H9 (cell line): ENCODE measurements around the gene CCDC190. TPM values are rescaled to one million over a fixed set of nuclear protein-coding genes. Genes with fewer than 3 reads are reported as not detected.

Experiments
- DNase-seq: peaks from one replicate; pipeline ENCODE4 v3.0.0-alpha.2; 2017
- H2AFZ ChIP-seq: one replicate; pipeline ENCODE4 v1.6.1; 2013; ENCODE audit warnings: mild to moderate bottlenecking, low read length, control low read depth, moderate library complexity
- H2AK5ac ChIP-seq: 2 replicates; pipeline ENCODE4 v1.6.1; 2013; ENCODE audit warnings: low read length, control low read depth, mixed read lengths; ENCODE audit not compliant: insufficient read length
- H2BK120ac ChIP-seq: one replicate; pipeline ENCODE4 v1.6.1; 2013; ENCODE audit warnings: low read depth, mild to moderate bottlenecking, low read length, control low read depth, inconsistent platforms; ENCODE audit not compliant: poor library complexity, severe bottlenecking
- H2BK12ac ChIP-seq: 2 replicates; pipeline ENCODE4 v1.6.1; 2013; ENCODE audit warnings: low read length, control low read depth, mixed read lengths, low read depth; ENCODE audit not compliant: insufficient read length
- H2BK15ac ChIP-seq: 2 replicates; pipeline ENCODE4 v1.6.1; 2013; ENCODE audit warnings: low read depth, low read length, control low read depth
- H2BK20ac ChIP-seq: one replicate; pipeline ENCODE4 v1.6.1; 2013; ENCODE audit warnings: low read depth, mild to moderate bottlenecking, low read length, control low read depth, inconsistent platforms; ENCODE audit not compliant: poor library complexity, severe bottlenecking
- H2BK5ac ChIP-seq: 2 replicates; pipeline ENCODE4 v1.6.1; 2013; ENCODE audit warnings: low read length, control low read depth, mixed read lengths; ENCODE audit not compliant: insufficient read length
- H3K14ac ChIP-seq: 2 replicates; pipeline ENCODE4 v1.6.1; 2013; ENCODE audit warnings: low read length, control low read depth; ENCODE audit not compliant: insufficient read depth
- H3K18ac ChIP-seq: 2 replicates; pipeline ENCODE4 v1.6.1; 2013; ENCODE audit warnings: low read depth, mild to moderate bottlenecking, mixed read lengths, low read length, control low read depth; ENCODE audit not compliant: insufficient read length
- H3K23ac ChIP-seq: 2 replicates; pipeline ENCODE4 v1.6.1; 2013; ENCODE audit warnings: low read length, control low read depth, mixed read lengths, low read depth; ENCODE audit not compliant: insufficient read length
- H3K23me2 ChIP-seq: 2 replicates; pipeline ENCODE4 v1.6.1; 2013; ENCODE audit warnings: low read depth, mild to moderate bottlenecking, mixed read lengths, low read length, control low read depth; ENCODE audit not compliant: insufficient read length, poor library complexity, severe bottlenecking
- H3K27ac ChIP-seq: 2 replicates; pipeline ENCODE4 v1.5.1; 2013; ENCODE audit warnings: low read length, control low read depth, mixed read lengths, low read depth; ENCODE audit not compliant: insufficient read length
- H3K27me3 ChIP-seq: 2 replicates; pipeline ENCODE4 v1.6.1; 2013; ENCODE audit warnings: low read length, control low read depth, inconsistent platforms; ENCODE audit not compliant: insufficient read depth
- H3K4ac ChIP-seq: 2 replicates; pipeline ENCODE4 v1.6.1; 2013; ENCODE audit warnings: low read depth, mild to moderate bottlenecking, control low read depth, inconsistent platforms, low read length, moderate library complexity
- H3K4me1 ChIP-seq: 2 replicates; pipeline ENCODE4 v1.6.1; 2013; ENCODE audit warnings: low read length, control low read depth, inconsistent platforms; ENCODE audit not compliant: insufficient read depth
- H3K4me2 ChIP-seq: 2 replicates; pipeline ENCODE4 v1.6.1; 2013; ENCODE audit warnings: low read length, control low read depth, mixed read lengths; ENCODE audit not compliant: insufficient read length, insufficient read depth
- H3K56ac ChIP-seq: 2 replicates; pipeline ENCODE4 v1.6.1; 2013; ENCODE audit warnings: low read depth, mild to moderate bottlenecking, mixed read lengths, low read length, control low read depth; ENCODE audit not compliant: insufficient read length
- H3K79me1 ChIP-seq: 2 replicates; pipeline ENCODE4 v1.6.1; 2013; ENCODE audit warnings: low read depth, mild to moderate bottlenecking, moderate library complexity, low read length, control low read depth, inconsistent platforms; ENCODE audit not compliant: insufficient read depth, poor library complexity, severe bottlenecking
- H3K79me2 ChIP-seq: 2 replicates; pipeline ENCODE4 v1.6.1; 2013; ENCODE audit warnings: low read length, control low read depth, inconsistent platforms; ENCODE audit not compliant: insufficient read depth
- H3K9ac ChIP-seq: 2 replicates; pipeline ENCODE4 v1.6.1; 2013; ENCODE audit warnings: low read length, control low read depth, mixed read lengths; ENCODE audit not compliant: insufficient read length; ENCODE audit errors: extremely low read depth
- H3K9me3 ChIP-seq: one replicate; pipeline ENCODE4 v1.6.1; 2013; ENCODE audit warnings: low read depth, low read length, inconsistent platforms; ENCODE audit not compliant: control insufficient read depth
- H3T11ph ChIP-seq: one replicate; pipeline ENCODE4 v1.6.1; 2013; ENCODE audit warnings: mild to moderate bottlenecking, low read length, control low read depth, inconsistent platforms
- H4K20me1 ChIP-seq: one replicate; pipeline ENCODE4 v1.6.1; 2013; ENCODE audit not compliant: control insufficient read depth, insufficient read length, insufficient read depth
- H4K5ac ChIP-seq: 2 replicates; pipeline ENCODE4 v1.6.1; 2013; ENCODE audit warnings: low read depth, mild to moderate bottlenecking, mixed read lengths, low read length, control low read depth; ENCODE audit not compliant: insufficient read length
- H4K8ac ChIP-seq: replicated peaks from 2 replicates; pipeline ENCODE4 v1.6.1; 2013; ENCODE audit warnings: low read length, control low read depth, mixed read lengths, low read depth; ENCODE audit not compliant: insufficient read length
- H4K91ac ChIP-seq: 2 replicates; pipeline ENCODE4 v1.6.1; 2013; ENCODE audit warnings: low read depth, mild to moderate bottlenecking, moderate library complexity, mixed read lengths, low read length, control low read depth; ENCODE audit not compliant: insufficient read length
- H3K27ac Mint-ChIP-seq, 3 experiments: 2 replicates in 2 of 3; 3 replicates in 1 of 3; pipeline ENCODE4 v1.8.0; 2020 to 2021; ENCODE audit warnings: mixed read lengths in 3 of 3, mild to moderate bottlenecking in 1 of 3, moderate library complexity in 1 of 3
- H3K27me3 Mint-ChIP-seq: 2 replicates; pipeline ENCODE4 v1.8.0; 2021; ENCODE audit warnings: low read depth, mild to moderate bottlenecking, moderate library complexity, mixed read lengths
- H3K36me3 Mint-ChIP-seq, 3 experiments: 2 replicates in 2 of 3; 3 replicates in 1 of 3; pipeline ENCODE4 v1.8.0; 2020 to 2021; ENCODE audit warnings: low read depth in 3 of 3, mixed read lengths in 3 of 3; ENCODE audit not compliant: insufficient read depth in 1 of 3
- H3K4me1 Mint-ChIP-seq, 2 experiments: 2 replicates each; pipeline ENCODE4 v1.8.0; 2020; ENCODE audit warnings: mixed read lengths in 2 of 2
- H3K4me3 Mint-ChIP-seq, 2 experiments: 2 replicates in 1 of 2; 3 replicates in 1 of 2; pipeline ENCODE4 v1.8.0; 2020 to 2021; ENCODE audit warnings: mild to moderate bottlenecking in 2 of 2, mixed read lengths in 2 of 2, moderate library complexity in 1 of 2
- H3K9me3 Mint-ChIP-seq, 2 experiments: 2 replicates in 1 of 2; 3 replicates in 1 of 2; pipeline ENCODE4 v1.8.0; 2020; ENCODE audit warnings: mild to moderate bottlenecking in 2 of 2, mixed read lengths in 2 of 2, moderate library complexity in 1 of 2
- WGBS: extraction: QIAGEN DNeasy Blood & Tissue Kit; methylation state at CpG from one replicate; pipeline ENCODE4 v1.1.7; 2013; ENCODE audit warnings: missing lambda C conversion rate, low lambda C conversion rate, mixed read lengths; ENCODE audit not compliant: insufficient read length; ENCODE audit errors: extremely low coverage; 5-methylcytosine and 5-hydroxymethylcytosine counted together
- total RNA-seq: library from RNA; stranded (reverse); gene quantifications from 2 replicates; pipeline ENCODE4 v1.2.1, GENCODE V29; 2021
- TF ChIP-seq, protein P1 (sequence below): fragments of 200-600 bp; sonication (generic); conservative IDR thresholded peaks from 3 replicates; pipeline ENCODE4 v1.8.0; 2021; ENCODE audit warnings: antibody characterized with exemption, mild to moderate bottlenecking

Gene CCDC190
- total RNA-seq, 1 experiment from 2014 or later: not detected

GRCh38 chr1:162886705-162887104, 25.7 kb upstream of the CCDC190 start:
- H3K4me2 ChIP-seq: no peak overlapping the region
- no peak overlapping the region for H2BK20ac ChIP-seq
- H3T11ph ChIP-seq: no peak overlapping the region
- no peak overlapping the region for H3K14ac ChIP-seq
- H4K8ac ChIP-seq: no peak overlapping the region
- no peak overlapping the region for H3K9ac ChIP-seq
- H3K4me1 ChIP-seq: peaks cover 4% of the 10 kb centered on the region; the same call in 1 of the 2 replicates
- no peaks in the 10 kb centered on the region for H3K27me3 Mint-ChIP-seq
- H4K91ac ChIP-seq: no peak overlapping the region
- H4K5ac ChIP-seq: no peak overlapping the region
- H3K23ac ChIP-seq: no peak overlapping the region
- no peak overlapping the region for H3K4me3 Mint-ChIP-seq
- no peaks in the 10 kb centered on the region for H4K20me1 ChIP-seq
- TF ChIP-seq, protein P1, sequence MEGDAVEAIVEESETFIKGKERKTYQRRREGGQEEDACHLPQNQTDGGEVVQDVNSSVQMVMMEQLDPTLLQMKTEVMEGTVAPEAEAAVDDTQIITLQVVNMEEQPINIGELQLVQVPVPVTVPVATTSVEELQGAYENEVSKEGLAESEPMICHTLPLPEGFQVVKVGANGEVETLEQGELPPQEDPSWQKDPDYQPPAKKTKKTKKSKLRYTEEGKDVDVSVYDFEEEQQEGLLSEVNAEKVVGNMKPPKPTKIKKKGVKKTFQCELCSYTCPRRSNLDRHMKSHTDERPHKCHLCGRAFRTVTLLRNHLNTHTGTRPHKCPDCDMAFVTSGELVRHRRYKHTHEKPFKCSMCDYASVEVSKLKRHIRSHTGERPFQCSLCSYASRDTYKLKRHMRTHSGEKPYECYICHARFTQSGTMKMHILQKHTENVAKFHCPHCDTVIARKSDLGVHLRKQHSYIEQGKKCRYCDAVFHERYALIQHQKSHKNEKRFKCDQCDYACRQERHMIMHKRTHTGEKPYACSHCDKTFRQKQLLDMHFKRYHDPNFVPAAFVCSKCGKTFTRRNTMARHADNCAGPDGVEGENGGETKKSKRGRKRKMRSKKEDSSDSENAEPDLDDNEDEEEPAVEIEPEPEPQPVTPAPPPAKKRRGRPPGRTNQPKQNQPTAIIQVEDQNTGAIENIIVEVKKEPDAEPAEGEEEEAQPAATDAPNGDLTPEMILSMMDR: no peak
- no peak overlapping the region for H3K4ac ChIP-seq
- H3K27me3 ChIP-seq: no peaks in the 10 kb centered on the region
- no peaks in the 10 kb centered on the region for H3K79me1 ChIP-seq
- no peak overlapping the region for H2AK5ac ChIP-seq
- no peak overlapping the region for H3K27ac ChIP-seq
- no peaks in the 10 kb centered on the region for H3K36me3 Mint-ChIP-seq
- H3K23me2 ChIP-seq: no peaks in the 10 kb centered on the region
- WGBS: no CpG with 5 or more reads among the region's 2 CpGs
- no peaks in the 10 kb centered on the region for H3K79me2 ChIP-seq
- no peak overlapping the region for H2BK5ac ChIP-seq
- peaks cover 4 to 8% of the 10 kb centered on the region in 2 experiments for H3K4me1 Mint-ChIP-seq
- H3K9me3 ChIP-seq: no peaks in the 10 kb centered on the region
- no peak overlapping the region for H2BK120ac ChIP-seq
- H2BK12ac ChIP-seq: no peak overlapping the region
- no peak overlapping the region for H3K18ac ChIP-seq
- DNase-seq: no peak
- H3K27ac Mint-ChIP-seq: no peak overlapping the region
- no peak overlapping the region for H2AFZ ChIP-seq
- no peaks in the 10 kb centered on the region for H3K9me3 Mint-ChIP-seq
- no peak overlapping the region for H3K56ac ChIP-seq
- no peak overlapping the region for H2BK15ac ChIP-seq
